H9 (cell line): Measurements from ENCODE around the gene TK2. TPM values are rescaled to one million over a fixed set of nuclear protein-coding genes. Genes with fewer than 3 reads are reported as not detected.

Source experiments
- DNase-seq: peaks from one replicate; pipeline ENCODE4 v3.0.0-alpha.2; 2017
- H2AFZ ChIP-seq: one replicate; pipeline ENCODE4 v1.6.1; 2013; ENCODE audit warnings: mild to moderate bottlenecking, low read length, control low read depth, moderate library complexity
- H2AK5ac ChIP-seq: 2 replicates; pipeline ENCODE4 v1.6.1; 2013; ENCODE audit warnings: low read length, control low read depth, mixed read lengths; ENCODE audit not compliant: insufficient read length
- H2BK120ac ChIP-seq: one replicate; pipeline ENCODE4 v1.6.1; 2013; ENCODE audit warnings: low read depth, mild to moderate bottlenecking, low read length, control low read depth, inconsistent platforms; ENCODE audit not compliant: poor library complexity, severe bottlenecking
- H2BK12ac ChIP-seq: 2 replicates; pipeline ENCODE4 v1.6.1; 2013; ENCODE audit warnings: low read length, control low read depth, mixed read lengths, low read depth; ENCODE audit not compliant: insufficient read length
- H2BK15ac ChIP-seq: 2 replicates; pipeline ENCODE4 v1.6.1; 2013; ENCODE audit warnings: low read depth, low read length, control low read depth
- H2BK20ac ChIP-seq: one replicate; pipeline ENCODE4 v1.6.1; 2013; ENCODE audit warnings: low read depth, mild to moderate bottlenecking, low read length, control low read depth, inconsistent platforms; ENCODE audit not compliant: poor library complexity, severe bottlenecking
- H2BK5ac ChIP-seq: 2 replicates; pipeline ENCODE4 v1.6.1; 2013; ENCODE audit warnings: low read length, control low read depth, mixed read lengths; ENCODE audit not compliant: insufficient read length
- H3K14ac ChIP-seq: 2 replicates; pipeline ENCODE4 v1.6.1; 2013; ENCODE audit warnings: low read length, control low read depth; ENCODE audit not compliant: insufficient read depth
- H3K18ac ChIP-seq: 2 replicates; pipeline ENCODE4 v1.6.1; 2013; ENCODE audit warnings: low read depth, mild to moderate bottlenecking, mixed read lengths, low read length, control low read depth; ENCODE audit not compliant: insufficient read length
- H3K23ac ChIP-seq: 2 replicates; pipeline ENCODE4 v1.6.1; 2013; ENCODE audit warnings: low read length, control low read depth, mixed read lengths, low read depth; ENCODE audit not compliant: insufficient read length
- H3K23me2 ChIP-seq: 2 replicates; pipeline ENCODE4 v1.6.1; 2013; ENCODE audit warnings: low read depth, mild to moderate bottlenecking, mixed read lengths, low read length, control low read depth; ENCODE audit not compliant: insufficient read length, poor library complexity, severe bottlenecking
- H3K27ac ChIP-seq: 2 replicates; pipeline ENCODE4 v1.5.1; 2013; ENCODE audit warnings: low read length, control low read depth, mixed read lengths, low read depth; ENCODE audit not compliant: insufficient read length
- H3K27me3 ChIP-seq: 2 replicates; pipeline ENCODE4 v1.6.1; 2013; ENCODE audit warnings: low read length, control low read depth, inconsistent platforms; ENCODE audit not compliant: insufficient read depth
- H3K4ac ChIP-seq: 2 replicates; pipeline ENCODE4 v1.6.1; 2013; ENCODE audit warnings: low read depth, mild to moderate bottlenecking, control low read depth, inconsistent platforms, low read length, moderate library complexity
- H3K4me1 ChIP-seq: 2 replicates; pipeline ENCODE4 v1.6.1; 2013; ENCODE audit warnings: low read length, control low read depth, inconsistent platforms; ENCODE audit not compliant: insufficient read depth
- H3K4me2 ChIP-seq: 2 replicates; pipeline ENCODE4 v1.6.1; 2013; ENCODE audit warnings: low read length, control low read depth, mixed read lengths; ENCODE audit not compliant: insufficient read length, insufficient read depth
- H3K56ac ChIP-seq: 2 replicates; pipeline ENCODE4 v1.6.1; 2013; ENCODE audit warnings: low read depth, mild to moderate bottlenecking, mixed read lengths, low read length, control low read depth; ENCODE audit not compliant: insufficient read length
- H3K79me1 ChIP-seq: 2 replicates; pipeline ENCODE4 v1.6.1; 2013; ENCODE audit warnings: low read depth, mild to moderate bottlenecking, moderate library complexity, low read length, control low read depth, inconsistent platforms; ENCODE audit not compliant: insufficient read depth, poor library complexity, severe bottlenecking
- H3K79me2 ChIP-seq: 2 replicates; pipeline ENCODE4 v1.6.1; 2013; ENCODE audit warnings: low read length, control low read depth, inconsistent platforms; ENCODE audit not compliant: insufficient read depth
- H3K9ac ChIP-seq: 2 replicates; pipeline ENCODE4 v1.6.1; 2013; ENCODE audit warnings: low read length, control low read depth, mixed read lengths; ENCODE audit not compliant: insufficient read length; ENCODE audit errors: extremely low read depth
- H3K9me3 ChIP-seq: one replicate; pipeline ENCODE4 v1.6.1; 2013; ENCODE audit warnings: low read depth, low read length, inconsistent platforms; ENCODE audit not compliant: control insufficient read depth
- H3T11ph ChIP-seq: one replicate; pipeline ENCODE4 v1.6.1; 2013; ENCODE audit warnings: mild to moderate bottlenecking, low read length, control low read depth, inconsistent platforms
- H4K20me1 ChIP-seq: one replicate; pipeline ENCODE4 v1.6.1; 2013; ENCODE audit not compliant: control insufficient read depth, insufficient read length, insufficient read depth
- H4K5ac ChIP-seq: 2 replicates; pipeline ENCODE4 v1.6.1; 2013; ENCODE audit warnings: low read depth, mild to moderate bottlenecking, mixed read lengths, low read length, control low read depth; ENCODE audit not compliant: insufficient read length
- H4K8ac ChIP-seq: replicated peaks from 2 replicates; pipeline ENCODE4 v1.6.1; 2013; ENCODE audit warnings: low read length, control low read depth, mixed read lengths, low read depth; ENCODE audit not compliant: insufficient read length
- H4K91ac ChIP-seq: 2 replicates; pipeline ENCODE4 v1.6.1; 2013; ENCODE audit warnings: low read depth, mild to moderate bottlenecking, moderate library complexity, mixed read lengths, low read length, control low read depth; ENCODE audit not compliant: insufficient read length
- H3K27ac Mint-ChIP-seq, 3 experiments: 2 replicates in 2 of 3; 3 replicates in 1 of 3; pipeline ENCODE4 v1.8.0; 2020 to 2021; ENCODE audit warnings: mixed read lengths in 3 of 3, mild to moderate bottlenecking in 1 of 3, moderate library complexity in 1 of 3
- H3K27me3 Mint-ChIP-seq: 2 replicates; pipeline ENCODE4 v1.8.0; 2021; ENCODE audit warnings: low read depth, mild to moderate bottlenecking, moderate library complexity, mixed read lengths
- H3K36me3 Mint-ChIP-seq, 3 experiments: 2 replicates in 2 of 3; 3 replicates in 1 of 3; pipeline ENCODE4 v1.8.0; 2020 to 2021; ENCODE audit warnings: low read depth in 3 of 3, mixed read lengths in 3 of 3; ENCODE audit not compliant: insufficient read depth in 1 of 3
- H3K4me1 Mint-ChIP-seq, 2 experiments: 2 replicates each; pipeline ENCODE4 v1.8.0; 2020; ENCODE audit warnings: mixed read lengths in 2 of 2
- H3K4me3 Mint-ChIP-seq, 2 experiments: 2 replicates in 1 of 2; 3 replicates in 1 of 2; pipeline ENCODE4 v1.8.0; 2020 to 2021; ENCODE audit warnings: mild to moderate bottlenecking in 2 of 2, mixed read lengths in 2 of 2, moderate library complexity in 1 of 2
- H3K9me3 Mint-ChIP-seq, 2 experiments: 2 replicates in 1 of 2; 3 replicates in 1 of 2; pipeline ENCODE4 v1.8.0; 2020; ENCODE audit warnings: mild to moderate bottlenecking in 2 of 2, mixed read lengths in 2 of 2, moderate library complexity in 1 of 2
- CTCF ChIP-seq: fragments of 200-600 bp; sonication (generic); conservative IDR thresholded peaks from 3 replicates; pipeline ENCODE4 v1.8.0; 2021; ENCODE audit warnings: antibody characterized with exemption, mild to moderate bottlenecking
- WGBS: extraction: QIAGEN DNeasy Blood & Tissue Kit; methylation state at CpG from one replicate; pipeline ENCODE4 v1.1.7; 2013; ENCODE audit warnings: missing lambda C conversion rate, low lambda C conversion rate, mixed read lengths; ENCODE audit not compliant: insufficient read length; ENCODE audit errors: extremely low coverage; 5-methylcytosine and 5-hydroxymethylcytosine counted together
- total RNA-seq: library from RNA; stranded (reverse); gene quantifications from 2 replicates; pipeline ENCODE4 v1.2.1, GENCODE V29; 2021

TK2 gene
- total RNA-seq, 1 experiment from 2014 or later: 5.2 TPM

GRCh38 chr16:66561381-66562080, 11.6 kb upstream of the TK2 start:
- no peaks in the 10 kb centered on the region for H3K4me1 Mint-ChIP-seq
- Histone ChIP-seq H3K23me2 (no peaks in the 10 kb centered on the region), H3K9ac (no peak overlapping the region), H3K27me3 (no peaks in the 10 kb centered on the region), H2BK12ac (no peak overlapping the region), H4K91ac (no peak overlapping the region), H3K79me2 (no peaks in the 10 kb centered on the region), H3K23ac (no peak overlapping the region), H3K18ac (no peak overlapping the region), H4K8ac (no peak overlapping the region), H2BK20ac (no peak overlapping the region), H3K4ac (no peak overlapping the region), H3K14ac (no peak overlapping the region), H2BK5ac (no peak overlapping the region), H3K9me3 (no peaks in the 10 kb centered on the region), H3K4me2 (no peak overlapping the region), H2BK120ac (no peak overlapping the region), H2AFZ (no peak overlapping the region), H2AK5ac (no peak overlapping the region), H4K5ac (no peak overlapping the region), H3K4me1 (no peaks in the 10 kb centered on the region), H4K20me1 (peaks cover 3% of the 10 kb centered on the region), H3K79me1 (no peaks in the 10 kb centered on the region), H3K56ac (no peak overlapping the region), H3K27ac (no peak overlapping the region), H2BK15ac (no peak overlapping the region), H3T11ph (no peak overlapping the region)
- no CpG with 5 or more reads among the region's 3 CpGs for WGBS
- no peaks in the 10 kb centered on the region for H3K27me3 Mint-ChIP-seq
- no peak for DNase-seq
- H3K4me3 Mint-ChIP-seq: no peak overlapping the region
- H3K9me3 Mint-ChIP-seq: no peaks in the 10 kb centered on the region
- TF ChIP-seq CTCF: no peak
- H3K36me3 Mint-ChIP-seq: peaks cover 0 to 14% (median 14%) of the 10 kb centered on the region in 3 experiments; a peak in 4 of 7 replicates
- H3K27ac Mint-ChIP-seq: no peak overlapping the region
